Naive thymus-derived CD4-positive, alpha-beta T cell (primary cell): ENCODE results near the gene ARMC6. TPM values are rescaled to one million over a fixed set of nuclear protein-coding genes. Genes with fewer than 3 reads are reported as not detected.

ENCODE experiments used
- ATAC-seq: fragments of 150-1000 bp; cut with Tn5 transposase; 2 replicates; pipeline ENCODE4 v1.10.0; 2021; ENCODE audit warnings: mild to moderate bottlenecking, moderate library complexity
- CTCF ChIA-PET: fragments of 350-600 bp; sonication (Branson Sonifier 250); formaldehyde crosslinking; loops from one replicate; lab custom pipeline; 2021; ENCODE audit warnings: antibody characterized with exemption; lab: Charles Lee
- POLR2A ChIA-PET: fragments of 350-600 bp; sonication (Branson Sonifier 250); formaldehyde crosslinking; loops from one replicate; lab custom pipeline; 2021; ENCODE audit warnings: antibody characterized with exemption, inconsistent platforms; lab: Charles Lee
- DNase-seq, 9 donors: peaks; one replicate each; pipeline versions ENCODE4 v3.0.0 to v3.0.0-alpha.2; 2020 to 2022; ENCODE audit warnings: mixed read lengths in 1 of 9
- H3K27ac ChIP-seq: one replicate; pipeline ENCODE4 v1.7.0; 2013; ENCODE audit warnings: mild to moderate bottlenecking, low read depth, low read length, moderate library complexity
- H3K27me3 ChIP-seq, 2 donors: one replicate each; pipeline ENCODE4 v1.7.0; 2013; ENCODE audit warnings: low read length in 2 of 2, mild to moderate bottlenecking in 2 of 2, moderate library complexity in 2 of 2; ENCODE audit not compliant: control insufficient read depth in 2 of 2, insufficient read depth in 2 of 2
- H3K36me3 ChIP-seq, 3 experiments: 1 replicate in 2 of 3; 2 replicates in 1 of 3; pipeline ENCODE4 v1.7.0; 2013; ENCODE audit warnings: low read length in 3 of 3, mild to moderate bottlenecking in 3 of 3, moderate library complexity in 1 of 3; ENCODE audit not compliant: insufficient read depth in 3 of 3, control insufficient read depth in 2 of 3
- H3K4me1 ChIP-seq, 2 donors: one replicate each; pipeline ENCODE4 v1.7.0; 2013; ENCODE audit warnings: low read length in 2 of 2, mild to moderate bottlenecking in 2 of 2, moderate library complexity in 1 of 2; ENCODE audit not compliant: control insufficient read depth in 2 of 2, insufficient read depth in 2 of 2
- H3K4me3 ChIP-seq: 2 replicates; pipeline ENCODE4 v1.7.0; 2013; ENCODE audit warnings: mild to moderate bottlenecking, low read length
- H3K9me3 ChIP-seq, 3 experiments: 1 replicate in 2 of 3; 2 replicates in 1 of 3; pipeline ENCODE4 v1.7.0; 2013; ENCODE audit warnings: low read length in 3 of 3; ENCODE audit not compliant: control insufficient read depth in 2 of 3
- H3K27ac Mint-ChIP-seq, 9 donors: one replicate each; pipeline ENCODE4 v1.8.0; 2020 to 2022; ENCODE audit warnings: mixed read lengths in 9 of 9, mild to moderate bottlenecking in 8 of 9, moderate library complexity in 5 of 9, inconsistent platforms in 2 of 9
- H3K27me3 Mint-ChIP-seq, 5 donors: one replicate each; pipeline ENCODE4 v1.8.0; 2021 to 2022; ENCODE audit warnings: mixed read lengths in 5 of 5, mild to moderate bottlenecking in 1 of 5
- H3K36me3 Mint-ChIP-seq, 5 donors: one replicate each; pipeline ENCODE4 v1.8.0; 2020 to 2022; ENCODE audit warnings: mixed read lengths in 5 of 5, mild to moderate bottlenecking in 3 of 5, inconsistent platforms in 1 of 5
- H3K4me1 Mint-ChIP-seq, 7 donors: one replicate each; pipeline ENCODE4 v1.8.0; 2020 to 2022; ENCODE audit warnings: mixed read lengths in 7 of 7, mild to moderate bottlenecking in 3 of 7, inconsistent platforms in 1 of 7
- H3K4me3 Mint-ChIP-seq, 10 donors: one replicate each; pipeline ENCODE4 v1.8.0; 2020 to 2022; ENCODE audit warnings: mild to moderate bottlenecking in 10 of 10, mixed read lengths in 10 of 10, moderate library complexity in 6 of 10, inconsistent platforms in 2 of 10
- H3K9me3 Mint-ChIP-seq, 11 donors: one replicate each; pipeline ENCODE4 v1.8.0; 2020 to 2022; ENCODE audit warnings: mixed read lengths in 11 of 11, mild to moderate bottlenecking in 4 of 11, inconsistent platforms in 1 of 11, moderate library complexity in 1 of 11
- intact Hi-C, 2 donors: fragments of 100-400 bp; cut with micrococcal nuclease; formaldehyde crosslinking; loops; one replicate each; pipeline ENCODE4 v1.15.1; 2023
- polyA plus RNA-seq, 2 donors: library from polyadenylated mRNA; unstranded; fragments of 300-500 nt; fragmentation: Illumina TruSeq; gene quantifications; one replicate each; pipeline ENCODE4 v1.2.3, GENCODE V29; 2021
- total RNA-seq, 6 experiments: library from RNA in 5 of 6; stranded (reverse) in 5 of 6; gene quantifications; 1 replicate in 5 of 6; 2 replicates in 1 of 6; pipeline ENCODE4 v1.2.3 and lab custom pipeline; 2021 to 2026

ARMC6 gene
- total and polyA plus RNA-seq, 7 experiments from 2014 or later = 14.0 to 41.9 (median 16.2) TPM

- Mint-ChIP-seq H3K4me1 (peaks cover 3 to 45% (median 39%) of the 10 kb centered on the region in 7 donors), H3K4me3 (no peak overlapping the region)
These were observed 40.9 kb downstream of the ARMC6 start for GRCh38 chr19:19074196-19074882.

DNA sequence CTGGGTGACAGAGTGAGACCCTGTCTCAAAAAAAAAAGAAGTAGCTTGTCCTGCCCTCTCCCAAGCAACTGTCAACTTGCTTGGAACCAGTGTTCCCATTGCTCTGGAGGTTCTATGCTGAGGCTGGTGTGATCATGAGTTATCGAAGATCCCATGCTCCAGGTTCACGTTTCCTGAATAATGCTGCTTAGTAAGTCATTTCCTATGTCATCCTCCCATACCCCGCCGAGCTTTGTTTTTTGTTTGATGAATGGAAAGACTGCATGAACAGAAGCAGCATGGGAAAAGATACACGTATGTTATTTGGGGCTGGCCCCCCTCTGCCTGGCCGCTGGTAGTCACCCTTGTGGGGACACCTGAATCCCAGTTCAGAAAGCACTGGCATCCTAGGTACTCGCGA, 41.7 kb downstream of the ARMC6 start:
- Mint-ChIP-seq H3K4me1 (peaks cover 0 to 48% (median 39%) of the 10 kb centered on the region in 7 donors), H3K27me3 (no peaks in the 10 kb centered on the region), H3K36me3 (peaks cover 1 to 31% (median 9%) of the 10 kb centered on the region in 5 donors), H3K9me3 (no peaks in the 10 kb centered on the region), H3K4me3 (no peak overlapping the region), H3K27ac (no peak overlapping the region)
- peaks cover 0 to 40% (median 0%) of the 10 kb centered on the region in 3 experiments for H3K36me3 ChIP-seq
- H3K4me3 ChIP-seq = no peak overlapping the region
- ChIA-PET CTCF (no interaction called here), POLR2A (interaction anchor here (0.6 kb wide), 1 partner anchor 46 kb away, joined by 5 read pairs; no protein-coding TSS in a partner anchor)
- H3K27ac ChIP-seq = no peak overlapping the region
- no peaks in the 10 kb centered on the region for H3K9me3 ChIP-seq
- ATAC-seq (no peak), DNase-seq (no peak)
- H3K27me3 ChIP-seq = no peaks in the 10 kb centered on the region
- intact Hi-C loops = no loop called here
- peaks cover 0 to 4% of the 10 kb centered on the region in 2 donors for H3K4me1 ChIP-seq

More at GRCh38 chr19:19074196-19074882, 40.9 kb downstream of the ARMC6 start:
- Mint-ChIP-seq H3K27ac (peak overlapping the region in 5 of 9 donors; percentile 0 to 52 (median 38)), H3K36me3 (peaks cover 1 to 29% (median 9%) of the 10 kb centered on the region in 5 donors), H3K27me3 (no peaks in the 10 kb centered on the region), H3K9me3 (no peaks in the 10 kb centered on the region)
- DNase-seq = no peak
- intact Hi-C loops = no loop called here
- POLR2A ChIA-PET = interaction anchor here (0.6 kb wide), 1 partner anchor 10 kb away, joined by 6 read pairs; no protein-coding TSS in a partner anchor
- Histone ChIP-seq H3K27me3 (no peaks in the 10 kb centered on the region), H3K4me1 (peaks cover 2 to 3% of the 10 kb centered on the region in 2 donors), H3K27ac (no peak overlapping the region), H3K36me3 (peaks cover 0 to 38% (median 0%) of the 10 kb centered on the region in 3 experiments), H3K9me3 (no peaks in the 10 kb centered on the region), H3K4me3 (no peak overlapping the region)
- no peak for ATAC-seq
- CTCF ChIA-PET = no interaction called here

- no peak for DNase-seq
- peaks cover 1 to 21% (median 9%) of the 10 kb centered on the region in 5 donors for H3K36me3 Mint-ChIP-seq
- ChIA-PET POLR2A (interaction anchor here (0.6 kb wide), 1 partner anchor 45 kb away, joined by 4 read pairs; no protein-coding TSS in a partner anchor), CTCF (interaction anchor here (0.5 kb wide), 1 partner anchor 43 kb away, joined by 3 read pairs; no protein-coding TSS in a partner anchor)
- no peak for ATAC-seq
- H3K9me3 Mint-ChIP-seq = no peaks in the 10 kb centered on the region
- no peak overlapping the region for H3K27ac Mint-ChIP-seq
- peaks cover 0 to 5% of the 10 kb centered on the region in 2 donors for H3K4me1 ChIP-seq
- intact Hi-C loops = no loop called here
- peaks cover 0 to 38% (median 0%) of the 10 kb centered on the region in 3 experiments for H3K36me3 ChIP-seq
- H3K27me3 ChIP-seq = no peaks in the 10 kb centered on the region
- H3K4me3 Mint-ChIP-seq = no peak overlapping the region
- H3K27ac ChIP-seq = no peak overlapping the region
- no peaks in the 10 kb centered on the region for H3K9me3 ChIP-seq
- no peak overlapping the region for H3K4me3 ChIP-seq
- peaks cover 0 to 44% (median 39%) of the 10 kb centered on the region in 7 donors for H3K4me1 Mint-ChIP-seq
- no peaks in the 10 kb centered on the region for H3K27me3 Mint-ChIP-seq
These were observed 43.1 kb downstream of the ARMC6 start for GRCh38 chr19:19076476-19076875.

DNA sequence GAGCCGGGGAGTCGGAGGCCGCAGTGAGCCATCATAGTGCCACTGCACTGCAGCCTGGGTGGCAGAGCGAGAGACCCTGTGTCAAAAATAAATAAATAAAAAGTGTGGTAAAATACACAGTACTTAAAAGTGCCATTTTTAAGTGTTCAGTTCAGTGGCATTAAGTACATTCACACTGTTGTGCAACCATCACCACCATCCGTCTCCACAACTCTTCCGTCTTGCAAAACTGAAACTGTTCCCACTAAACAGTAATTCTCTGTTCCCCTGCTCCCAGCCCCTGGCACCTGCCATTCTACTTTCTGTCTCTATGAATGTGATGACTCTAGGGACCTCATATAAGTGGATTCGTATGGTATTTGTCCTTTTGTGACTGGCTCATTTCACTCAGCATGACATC, 43.7 kb downstream of the ARMC6 start:
- POLR2A ChIA-PET = no interaction called here
- ATAC-seq = no peak

DNA sequence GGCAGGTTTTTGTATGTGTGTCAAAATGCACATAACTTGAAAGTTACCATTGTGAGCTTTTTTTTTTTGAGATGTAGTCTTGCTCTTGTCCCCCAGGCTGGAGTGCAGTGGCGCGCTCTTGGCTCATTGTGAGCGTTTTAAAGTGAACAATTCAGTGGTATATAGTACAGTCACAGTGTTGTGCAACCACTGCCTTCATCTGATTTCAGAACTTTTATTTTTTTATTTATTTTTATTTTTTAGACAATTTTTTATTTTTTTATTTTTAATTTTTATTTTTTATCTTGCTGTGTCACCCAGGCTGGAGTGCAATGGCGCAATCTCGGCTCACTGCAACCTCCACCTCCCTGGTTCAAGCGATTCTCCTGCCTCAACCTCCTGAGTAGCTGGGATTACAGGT, 45.4 kb downstream of the ARMC6 start:
- peaks cover 0 to 46% (median 3%) of the 10 kb centered on the region in 3 experiments for H3K36me3 ChIP-seq
- H3K27me3 ChIP-seq = no peaks in the 10 kb centered on the region
- H3K4me1 Mint-ChIP-seq = peaks cover 0 to 35% (median 29%) of the 10 kb centered on the region in 7 donors
- H3K27me3 Mint-ChIP-seq = no peaks in the 10 kb centered on the region
- CTCF ChIA-PET = no interaction called here
- no peak for ATAC-seq
- no peak overlapping the region for H3K27ac Mint-ChIP-seq
- H3K27ac ChIP-seq = no peak overlapping the region
- H3K36me3 Mint-ChIP-seq = peaks cover 1 to 22% (median 9%) of the 10 kb centered on the region in 5 donors
- H3K9me3 ChIP-seq = no peaks in the 10 kb centered on the region
- H3K4me3 ChIP-seq = no peak overlapping the region
- no peak for DNase-seq
- H3K9me3 Mint-ChIP-seq = no peaks in the 10 kb centered on the region
- peaks cover 0 to 5% of the 10 kb centered on the region in 2 donors for H3K4me1 ChIP-seq
- intact Hi-C loops = no loop called here
- no peak overlapping the region for H3K4me3 Mint-ChIP-seq
- POLR2A ChIA-PET = interaction anchor here (0.7 kb wide), 1 partner anchor 8 kb away, joined by 3 read pairs; no protein-coding TSS in a partner anchor

More for the DNA sequence above, 43.7 kb downstream of the ARMC6 start:
- no peaks in the 10 kb centered on the region for H3K9me3 ChIP-seq
- peaks cover 0 to 38% (median 0%) of the 10 kb centered on the region in 3 experiments for H3K36me3 ChIP-seq
- no peak for DNase-seq
- no peaks in the 10 kb centered on the region for H3K27me3 ChIP-seq
- Mint-ChIP-seq H3K27ac (peak overlapping the region in 1 of 9 donors; percentile 38), H3K4me3 (no peak overlapping the region), H3K9me3 (no peaks in the 10 kb centered on the region), H3K27me3 (no peaks in the 10 kb centered on the region), H3K4me1 (peaks cover 0 to 45% (median 38%) of the 10 kb centered on the region in 7 donors), H3K36me3 (peaks cover 1 to 21% (median 9%) of the 10 kb centered on the region in 5 donors)
- no peak overlapping the region for H3K4me3 ChIP-seq
- peaks cover 0 to 5% of the 10 kb centered on the region in 2 donors for H3K4me1 ChIP-seq
- CTCF ChIA-PET = interaction anchor here (0.5 kb wide), 1 partner anchor 42 kb away, joined by 3 read pairs; no protein-coding TSS in a partner anchor
- intact Hi-C loops = no loop called here
- H3K27ac ChIP-seq = no peak overlapping the region

DNA sequence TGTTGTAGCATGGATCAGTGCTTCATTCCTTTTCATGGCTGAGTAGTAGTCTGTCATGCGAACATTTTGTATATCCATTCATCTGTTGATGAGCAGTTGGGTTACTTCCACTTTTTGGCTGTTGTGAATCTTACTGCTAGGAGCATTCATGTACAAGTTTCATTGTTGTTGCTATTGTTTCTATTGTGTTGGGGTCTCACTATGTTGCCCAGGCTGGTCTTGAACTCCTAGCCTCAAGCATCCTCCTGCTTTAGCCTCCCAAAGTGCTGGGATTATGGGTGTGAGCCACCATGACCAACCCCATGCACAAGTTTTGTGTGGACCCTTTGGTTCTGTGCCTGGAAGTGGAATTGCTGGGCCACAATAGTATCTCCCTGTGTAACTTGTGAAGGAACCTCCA, 46.2 kb downstream of the ARMC6 start:
- Mint-ChIP-seq H3K36me3 (peaks cover 1 to 22% (median 6%) of the 10 kb centered on the region in 5 donors), H3K9me3 (no peaks in the 10 kb centered on the region)

More for the DNA sequence above, 46.2 kb downstream of the ARMC6 start:
- no peaks in the 10 kb centered on the region for H3K9me3 ChIP-seq
- H3K4me1 ChIP-seq = peaks cover 0 to 5% of the 10 kb centered on the region in 2 donors
- ChIA-PET POLR2A (no interaction called here), CTCF (no interaction called here)
- intact Hi-C loops = no loop called here
- Mint-ChIP-seq H3K4me1 (peaks cover 0 to 30% (median 25%) of the 10 kb centered on the region in 7 donors), H3K27ac (peak overlapping the region in 2 of 9 donors; percentile 69 to 80), H3K4me3 (no peak overlapping the region), H3K27me3 (no peaks in the 10 kb centered on the region)
- no peak overlapping the region for H3K27ac ChIP-seq
- no peaks in the 10 kb centered on the region for H3K27me3 ChIP-seq
- ATAC-seq = no peak
- peaks cover 0 to 41% (median 3%) of the 10 kb centered on the region in 3 experiments for H3K36me3 ChIP-seq
- no peak for DNase-seq
- H3K4me3 ChIP-seq = no peak overlapping the region
